PFSK-1 (cell line): ENCODE results near the gene SORBS1.

Source experiments
- FOXP2 ChIP-seq: optimal IDR thresholded peaks from 2 replicates; pipeline ENCODE3; 2011; ENCODE audit warnings: borderline replicate concordance, control low read depth, inconsistent platforms; ENCODE audit not compliant: insufficient read depth; ENCODE audit errors: extremely low read length, extremely low read depth
- POLR2AphosphoS5 ChIP-seq: IDR thresholded peaks from 2 replicates; pipeline ENCODE4 v1.6.1; 2012; ENCODE audit warnings: low read depth, mild to moderate bottlenecking, control low read depth, low read length, moderate library complexity
- SIN3A ChIP-seq: IDR thresholded peaks from 2 replicates; pipeline ENCODE4 v1.6.1; 2012; ENCODE audit warnings: mild to moderate bottlenecking, low read length, moderate library complexity, borderline replicate concordance; ENCODE audit not compliant: insufficient read depth
- TAF1 ChIP-seq: IDR thresholded peaks from 2 replicates; pipeline ENCODE4 v1.6.1; 2012; ENCODE audit warnings: low read length, control low read depth, borderline replicate concordance; ENCODE audit not compliant: insufficient read depth
- TF ChIP-seq, protein P1 (sequence below), 2 experiments: IDR thresholded peaks; 2 replicates each; pipeline versions ENCODE4 v1.6.1 to v1.8.0; 2011 to 2012; ENCODE audit warnings: low read depth in 2 of 2, low read length in 2 of 2, control low read depth in 1 of 2, inconsistent platforms in 1 of 2, mild to moderate bottlenecking in 1 of 2, moderate library complexity in 1 of 2; ENCODE audit not compliant: insufficient read depth in 1 of 2

The SORBS1 gene

DNA sequence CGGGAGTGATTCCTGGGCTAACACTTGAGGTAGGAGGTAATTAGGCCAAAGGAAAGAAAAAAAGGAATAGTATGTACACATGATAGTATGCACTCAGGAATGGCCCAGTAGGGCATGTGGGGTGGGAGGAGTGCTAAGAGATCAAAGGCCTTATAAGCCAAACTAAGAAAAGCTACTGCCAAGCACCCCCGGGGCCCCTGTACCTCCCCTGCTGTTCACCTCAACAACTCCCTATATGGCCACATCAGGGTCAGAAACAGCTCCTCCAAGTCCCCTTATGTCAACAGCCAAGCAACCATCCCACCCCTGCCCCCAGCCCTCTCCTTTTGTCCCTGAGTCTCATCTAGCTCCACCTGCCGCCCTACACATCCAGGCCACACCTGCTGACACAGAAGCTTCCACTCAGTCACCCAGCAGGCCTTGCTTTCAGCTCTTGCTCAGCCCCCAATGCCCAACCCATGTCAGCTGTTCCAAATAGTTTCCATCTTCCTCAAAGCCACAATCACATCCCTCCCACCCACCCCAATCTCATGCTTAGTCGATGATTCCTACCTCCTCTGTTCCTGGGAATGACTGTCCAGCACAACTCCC lies 80.2 kb downstream of the SORBS1 start:
- no peak for TF ChIP-seq POLR2AphosphoS5
- no peak for TF ChIP-seq FOXP2
- no peak for TF ChIP-seq SIN3A

DNA sequence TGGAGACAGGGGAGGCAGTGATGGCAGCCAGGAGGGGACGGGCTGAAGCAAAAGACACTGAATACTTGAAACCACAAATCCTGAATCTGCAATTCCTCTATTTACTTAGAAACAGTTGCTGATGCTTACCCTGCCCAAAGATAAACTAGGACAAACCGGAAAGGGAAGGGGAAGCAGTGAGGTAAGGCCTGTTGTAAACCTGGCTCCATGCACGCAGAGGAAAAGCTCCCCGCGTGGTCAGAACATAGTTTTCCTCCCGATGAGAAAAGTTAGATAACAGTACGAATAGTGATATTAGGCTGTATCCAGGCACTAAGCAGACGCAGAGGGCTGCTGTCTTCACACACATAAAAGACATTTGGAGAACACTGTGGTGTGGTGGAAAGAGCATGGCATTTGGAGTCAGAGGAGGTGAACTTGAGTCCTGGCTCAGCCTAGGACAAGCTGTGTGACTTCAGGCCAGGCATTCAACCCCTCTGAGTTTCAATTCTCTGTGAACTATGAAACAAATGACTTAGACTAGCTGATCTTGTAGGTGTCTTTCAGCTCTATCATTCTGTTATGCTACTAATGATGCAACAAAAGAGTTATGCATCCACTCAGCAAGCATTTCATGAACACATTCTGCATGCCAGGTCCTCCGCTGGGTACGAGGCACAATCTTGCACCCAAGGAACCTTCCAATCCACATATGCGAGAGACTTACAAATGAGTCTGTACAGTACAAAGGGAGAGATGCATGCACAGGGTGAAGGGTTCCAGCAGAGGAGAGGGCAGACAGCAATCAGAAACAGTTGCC lies 80.9 kb downstream of the SORBS1 start:
- TF ChIP-seq FOXP2, result no peak

DNA sequence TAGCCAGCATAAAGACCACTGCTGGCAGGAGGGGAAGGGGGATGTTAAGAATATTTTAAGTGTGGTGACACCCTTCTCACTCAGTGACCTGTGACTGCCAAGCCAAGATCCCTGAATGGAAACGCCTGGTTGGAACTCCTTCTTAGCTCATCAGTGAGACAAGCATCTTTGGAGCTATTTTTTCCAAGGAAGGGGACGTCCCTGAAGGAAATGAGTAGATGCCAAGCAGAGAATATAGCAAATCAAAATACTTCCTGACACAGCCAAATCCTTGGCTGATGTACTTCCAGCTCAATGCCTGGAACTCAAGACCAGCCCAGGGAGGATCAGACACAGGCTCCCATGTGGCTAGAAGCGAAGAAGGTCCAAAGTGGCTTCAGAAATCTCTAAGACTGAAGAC lies 82.2 kb downstream of the SORBS1 start:
- TF ChIP-seq SIN3A (no peak), FOXP2 (no peak), POLR2AphosphoS5 (no peak), TAF1 (no peak)
- TF ChIP-seq, protein P1, sequence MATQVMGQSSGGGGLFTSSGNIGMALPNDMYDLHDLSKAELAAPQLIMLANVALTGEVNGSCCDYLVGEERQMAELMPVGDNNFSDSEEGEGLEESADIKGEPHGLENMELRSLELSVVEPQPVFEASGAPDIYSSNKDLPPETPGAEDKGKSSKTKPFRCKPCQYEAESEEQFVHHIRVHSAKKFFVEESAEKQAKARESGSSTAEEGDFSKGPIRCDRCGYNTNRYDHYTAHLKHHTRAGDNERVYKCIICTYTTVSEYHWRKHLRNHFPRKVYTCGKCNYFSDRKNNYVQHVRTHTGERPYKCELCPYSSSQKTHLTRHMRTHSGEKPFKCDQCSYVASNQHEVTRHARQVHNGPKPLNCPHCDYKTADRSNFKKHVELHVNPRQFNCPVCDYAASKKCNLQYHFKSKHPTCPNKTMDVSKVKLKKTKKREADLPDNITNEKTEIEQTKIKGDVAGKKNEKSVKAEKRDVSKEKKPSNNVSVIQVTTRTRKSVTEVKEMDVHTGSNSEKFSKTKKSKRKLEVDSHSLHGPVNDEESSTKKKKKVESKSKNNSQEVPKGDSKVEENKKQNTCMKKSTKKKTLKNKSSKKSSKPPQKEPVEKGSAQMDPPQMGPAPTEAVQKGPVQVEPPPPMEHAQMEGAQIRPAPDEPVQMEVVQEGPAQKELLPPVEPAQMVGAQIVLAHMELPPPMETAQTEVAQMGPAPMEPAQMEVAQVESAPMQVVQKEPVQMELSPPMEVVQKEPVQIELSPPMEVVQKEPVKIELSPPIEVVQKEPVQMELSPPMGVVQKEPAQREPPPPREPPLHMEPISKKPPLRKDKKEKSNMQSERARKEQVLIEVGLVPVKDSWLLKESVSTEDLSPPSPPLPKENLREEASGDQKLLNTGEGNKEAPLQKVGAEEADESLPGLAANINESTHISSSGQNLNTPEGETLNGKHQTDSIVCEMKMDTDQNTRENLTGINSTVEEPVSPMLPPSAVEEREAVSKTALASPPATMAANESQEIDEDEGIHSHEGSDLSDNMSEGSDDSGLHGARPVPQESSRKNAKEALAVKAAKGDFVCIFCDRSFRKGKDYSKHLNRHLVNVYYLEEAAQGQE (IDR thresholded peaks at IDR 0.05; ENCODE audit: insufficient read depth in 1 of 2, low read depth in 2 of 2, low read length in 2 of 2), result no peak

DNA sequence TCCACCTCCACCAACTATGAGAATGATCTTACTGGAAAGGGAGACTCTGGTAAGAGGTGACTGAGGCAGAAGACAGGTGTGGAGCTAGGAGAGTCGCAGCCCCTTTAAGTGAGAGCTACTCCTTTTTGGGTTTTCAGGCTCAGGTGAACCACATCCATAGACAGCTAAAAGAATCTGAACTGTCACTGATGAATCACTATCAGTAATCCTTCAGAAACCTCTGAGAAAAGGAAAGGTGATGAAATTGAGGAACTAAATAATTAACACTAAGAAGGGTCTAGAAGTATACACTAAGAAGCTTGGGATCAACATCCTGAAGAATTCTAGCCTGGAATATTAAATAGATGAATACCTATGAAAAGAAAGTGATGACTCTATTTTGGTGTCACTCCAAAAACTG lies 83.0 kb downstream of the SORBS1 start:
- TF ChIP-seq FOXP2, result no peak
- TF ChIP-seq TAF1, result no peak
- TF ChIP-seq, protein P1 (IDR thresholded peaks at IDR 0.05; ENCODE audit: insufficient read depth in 1 of 2, low read depth in 2 of 2, low read length in 2 of 2), result no peak
- no peak for TF ChIP-seq SIN3A

DNA sequence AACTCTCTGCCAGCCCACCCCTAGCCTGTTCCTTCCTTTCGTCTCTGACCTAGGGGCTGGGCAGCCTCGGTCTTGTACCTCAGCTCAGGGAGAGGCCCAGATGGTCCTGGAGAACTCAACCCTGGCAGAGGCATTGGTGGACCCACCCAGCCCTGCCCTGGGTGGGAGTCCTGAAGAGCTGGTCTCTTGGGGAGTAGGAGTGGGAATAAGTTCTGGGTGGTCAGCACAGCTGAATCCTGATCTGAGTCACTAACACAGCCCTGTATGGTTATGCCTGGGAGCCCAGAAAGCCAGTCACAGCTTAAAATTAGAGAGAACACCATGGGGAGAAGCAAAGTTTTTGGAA lies 84.0 kb downstream of the SORBS1 start:
- TF ChIP-seq TAF1, result no peak
- TF ChIP-seq, protein P1 (IDR thresholded peaks at IDR 0.05; ENCODE audit: insufficient read depth in 1 of 2, low read depth in 2 of 2, low read length in 2 of 2), result no peak
- no peak for TF ChIP-seq FOXP2
- no peak for TF ChIP-seq SIN3A
- no peak for TF ChIP-seq POLR2AphosphoS5

DNA sequence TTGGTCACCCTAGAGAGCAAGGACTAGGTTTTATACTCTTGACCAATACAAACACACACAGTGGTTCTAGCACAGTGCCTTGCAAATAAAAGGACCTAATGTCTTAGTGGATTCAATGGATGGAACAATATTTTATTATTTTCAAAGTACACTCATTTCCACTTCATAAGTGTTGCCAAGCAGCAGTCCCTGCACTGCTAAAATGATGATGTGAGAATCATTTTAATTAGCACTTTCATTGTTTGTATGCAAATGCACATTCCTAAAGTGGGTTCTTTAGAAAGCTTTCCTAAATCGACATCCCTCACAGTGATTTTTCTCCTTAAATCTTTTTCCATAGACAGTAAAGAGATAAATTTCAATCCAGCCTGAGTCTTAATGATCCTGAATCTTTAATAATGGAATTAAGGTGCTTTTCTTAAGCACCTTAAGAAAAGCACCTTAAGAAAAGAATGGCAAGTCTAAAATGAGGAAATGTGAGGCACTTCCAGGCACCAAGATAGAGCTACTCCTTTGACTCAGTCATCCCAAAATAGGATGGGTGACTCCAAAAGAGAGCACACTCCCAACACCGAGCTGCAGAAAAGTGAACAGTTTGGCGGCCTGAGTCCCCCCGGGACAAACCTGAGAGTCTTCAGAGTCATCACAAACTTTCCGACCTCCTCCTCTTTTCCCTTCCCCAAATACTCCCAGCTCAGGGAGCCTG lies 84.5 kb downstream of the SORBS1 start:
- TF ChIP-seq SIN3A (no peak), TAF1 (no peak), POLR2AphosphoS5 (no peak), FOXP2 (no peak)
- TF ChIP-seq, protein P1 (IDR thresholded peaks at IDR 0.05; ENCODE audit: insufficient read depth in 1 of 2, low read depth in 2 of 2, low read length in 2 of 2), result no peak
